HL-60 (cell line): ENCODE measurements around the gene CCR5AS.

Experiments
- DNase-seq, 2 experiments: peaks; one replicate each; pipeline ENCODE4 v3.0.0-alpha.2; 2010 to 2020; ENCODE audit warnings: low read depth in 1 of 2, low spot score in 1 of 2
- H3K27ac ChIP-seq: fragments of 250-450 bp; sonication (Bioruptor Pico); replicated peaks from 2 replicates; pipeline ENCODE4 v1.5.1; 2020; ENCODE audit warnings: mild to moderate bottlenecking, moderate library complexity
- H3K27me3 ChIP-seq: fragments of 250-450 bp; sonication (Bioruptor Pico); 2 replicates; pipeline ENCODE4 v1.5.1; 2021; ENCODE audit warnings: mild to moderate bottlenecking, moderate library complexity; ENCODE audit not compliant: insufficient read depth, poor library complexity, severe bottlenecking
- H3K4me3 ChIP-seq: replicated peaks from 2 replicates; pipeline ENCODE4 v1.5.1; 2011; ENCODE audit warnings: mild to moderate bottlenecking, control low read depth, low read length; ENCODE audit not compliant: insufficient read depth
- GABPA ChIP-seq: IDR thresholded peaks from 2 replicates; pipeline ENCODE4 v1.6.1; 2012; ENCODE audit warnings: low read depth
- POLR2AphosphoS5 ChIP-seq: IDR thresholded peaks from 2 replicates; pipeline ENCODE4 v1.6.1; 2012; ENCODE audit warnings: low read depth
- REST ChIP-seq: IDR thresholded peaks from 2 replicates; pipeline ENCODE4 v1.6.1; 2012; ENCODE audit warnings: low read depth; ENCODE audit not compliant: insufficient replicate concordance
- SPI1 ChIP-seq: IDR thresholded peaks from 2 replicates; pipeline ENCODE4 v1.6.1; 2012; ENCODE audit warnings: low read depth, mild to moderate bottlenecking, borderline replicate concordance
- TF ChIP-seq, protein P1 (sequence below): IDR thresholded peaks from one replicate; pipeline ENCODE4 v1.5.1; 2011; ENCODE audit warnings: low read length, control low read depth, inconsistent platforms; ENCODE audit not compliant: insufficient read depth

CCR5AS gene

DNA sequence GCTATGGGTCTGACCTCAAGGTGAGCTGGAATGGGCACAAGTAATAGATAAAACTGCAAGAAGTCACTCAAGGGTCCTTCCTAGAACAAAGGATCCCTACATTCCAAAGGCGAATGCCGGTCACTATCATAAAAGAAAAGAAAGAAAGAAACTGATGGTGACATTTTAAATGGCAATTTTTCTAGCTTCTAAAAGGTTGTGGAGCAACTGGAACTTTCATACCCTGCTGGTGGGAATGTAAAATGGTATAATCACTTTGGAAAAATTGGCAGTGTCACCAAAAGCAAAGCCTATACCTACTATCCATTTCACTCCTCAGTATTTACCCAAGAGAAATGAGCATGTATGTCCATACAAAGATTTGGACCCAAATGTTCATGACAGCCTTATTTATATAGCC lies 4.4 kb upstream of the CCR5AS start:
- Histone ChIP-seq H3K27ac (no peak overlapping the region), H3K27me3 (no peaks in the 10 kb centered on the region), H3K4me3 (no peak overlapping the region)
- DNase-seq: no peak
- TF ChIP-seq POLR2AphosphoS5: no peak

- no peak overlapping the region for H3K27ac ChIP-seq
- H3K27me3 ChIP-seq: no peaks in the 10 kb centered on the region
- DNase-seq: no peak
- TF ChIP-seq POLR2AphosphoS5: no peak
- H3K4me3 ChIP-seq: no peak overlapping the region
Measured at GRCh38 chr3:46410669-46411068, 3.8 kb upstream of the CCR5AS start.

DNA sequence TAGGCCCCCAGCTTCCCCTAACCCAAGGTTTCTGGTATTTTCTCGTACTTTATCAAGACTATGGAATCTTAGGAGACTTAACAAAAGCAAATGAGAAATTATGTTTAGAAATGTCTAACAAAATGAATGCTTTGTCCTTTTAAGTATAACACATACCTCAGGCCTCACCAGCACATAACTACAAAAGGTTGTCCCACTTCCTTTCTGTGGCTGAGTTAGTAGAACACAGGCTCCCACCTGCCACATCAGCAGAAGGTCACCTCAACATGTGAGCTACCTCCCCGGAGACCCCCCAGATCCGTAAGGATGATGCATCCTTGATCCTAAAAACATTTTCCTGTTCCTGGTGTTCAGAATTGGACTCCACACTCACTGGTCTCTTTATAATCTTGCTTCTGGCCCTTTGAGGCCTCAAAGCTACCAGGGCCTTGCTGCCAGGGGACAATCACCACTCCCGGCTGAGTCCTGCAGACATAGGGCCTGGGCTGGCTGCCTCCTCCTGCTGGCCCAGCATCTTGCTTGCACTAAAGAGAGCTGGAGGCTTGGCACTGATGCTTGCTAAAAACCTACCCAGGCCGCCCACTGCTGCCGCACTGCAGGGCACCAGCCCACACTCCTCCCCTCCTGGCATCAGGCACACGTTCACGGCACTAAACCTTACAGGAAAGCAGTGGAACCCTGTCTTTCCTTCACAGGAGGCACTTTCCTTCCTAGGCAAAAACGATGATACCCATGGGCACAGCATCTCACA lies 3.0 kb upstream of the CCR5AS start:
- TF ChIP-seq REST: no peak
- no peak for TF ChIP-seq POLR2AphosphoS5
- TF ChIP-seq, protein P1, sequence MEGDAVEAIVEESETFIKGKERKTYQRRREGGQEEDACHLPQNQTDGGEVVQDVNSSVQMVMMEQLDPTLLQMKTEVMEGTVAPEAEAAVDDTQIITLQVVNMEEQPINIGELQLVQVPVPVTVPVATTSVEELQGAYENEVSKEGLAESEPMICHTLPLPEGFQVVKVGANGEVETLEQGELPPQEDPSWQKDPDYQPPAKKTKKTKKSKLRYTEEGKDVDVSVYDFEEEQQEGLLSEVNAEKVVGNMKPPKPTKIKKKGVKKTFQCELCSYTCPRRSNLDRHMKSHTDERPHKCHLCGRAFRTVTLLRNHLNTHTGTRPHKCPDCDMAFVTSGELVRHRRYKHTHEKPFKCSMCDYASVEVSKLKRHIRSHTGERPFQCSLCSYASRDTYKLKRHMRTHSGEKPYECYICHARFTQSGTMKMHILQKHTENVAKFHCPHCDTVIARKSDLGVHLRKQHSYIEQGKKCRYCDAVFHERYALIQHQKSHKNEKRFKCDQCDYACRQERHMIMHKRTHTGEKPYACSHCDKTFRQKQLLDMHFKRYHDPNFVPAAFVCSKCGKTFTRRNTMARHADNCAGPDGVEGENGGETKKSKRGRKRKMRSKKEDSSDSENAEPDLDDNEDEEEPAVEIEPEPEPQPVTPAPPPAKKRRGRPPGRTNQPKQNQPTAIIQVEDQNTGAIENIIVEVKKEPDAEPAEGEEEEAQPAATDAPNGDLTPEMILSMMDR: no peak
- no peak for TF ChIP-seq SPI1
- TF ChIP-seq GABPA: no peak
- Histone ChIP-seq H3K4me3 (no peak overlapping the region), H3K27me3 (no peaks in the 10 kb centered on the region), H3K27ac (no peak overlapping the region)
- no peak for DNase-seq

GRCh38 chr3:46408853-46409252 lies 2.0 kb upstream of the CCR5AS start:
- Histone ChIP-seq H3K27ac (no peak overlapping the region), H3K4me3 (no peak overlapping the region), H3K27me3 (no peaks in the 10 kb centered on the region)
- DNase-seq: no peak
- TF ChIP-seq SPI1 (no peak), REST (no peak), GABPA (no peak), POLR2AphosphoS5 (no peak)
- TF ChIP-seq, protein P1: no peak

- H3K4me3 ChIP-seq: no peak overlapping the region
- no peak for DNase-seq
- TF ChIP-seq, protein P1: no peak
- no peak for TF ChIP-seq REST
- no peak for TF ChIP-seq GABPA
- no peak overlapping the region for H3K27ac ChIP-seq
- no peaks in the 10 kb centered on the region for H3K27me3 ChIP-seq
Measured at GRCh38 chr3:46407970-46408369, 1.1 kb upstream of the CCR5AS start.
